Measurements from ENCODE around the gene TREX2. TPM values are rescaled to one million over a fixed set of nuclear protein-coding genes. Genes with fewer than 3 reads are reported as not detected.

Gene TREX2, protein sequence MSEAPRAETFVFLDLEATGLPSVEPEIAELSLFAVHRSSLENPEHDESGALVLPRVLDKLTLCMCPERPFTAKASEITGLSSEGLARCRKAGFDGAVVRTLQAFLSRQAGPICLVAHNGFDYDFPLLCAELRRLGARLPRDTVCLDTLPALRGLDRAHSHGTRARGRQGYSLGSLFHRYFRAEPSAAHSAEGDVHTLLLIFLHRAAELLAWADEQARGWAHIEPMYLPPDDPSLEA
- total RNA-seq = 1.1 and 1.9 TPM in 2 replicates

DNA sequence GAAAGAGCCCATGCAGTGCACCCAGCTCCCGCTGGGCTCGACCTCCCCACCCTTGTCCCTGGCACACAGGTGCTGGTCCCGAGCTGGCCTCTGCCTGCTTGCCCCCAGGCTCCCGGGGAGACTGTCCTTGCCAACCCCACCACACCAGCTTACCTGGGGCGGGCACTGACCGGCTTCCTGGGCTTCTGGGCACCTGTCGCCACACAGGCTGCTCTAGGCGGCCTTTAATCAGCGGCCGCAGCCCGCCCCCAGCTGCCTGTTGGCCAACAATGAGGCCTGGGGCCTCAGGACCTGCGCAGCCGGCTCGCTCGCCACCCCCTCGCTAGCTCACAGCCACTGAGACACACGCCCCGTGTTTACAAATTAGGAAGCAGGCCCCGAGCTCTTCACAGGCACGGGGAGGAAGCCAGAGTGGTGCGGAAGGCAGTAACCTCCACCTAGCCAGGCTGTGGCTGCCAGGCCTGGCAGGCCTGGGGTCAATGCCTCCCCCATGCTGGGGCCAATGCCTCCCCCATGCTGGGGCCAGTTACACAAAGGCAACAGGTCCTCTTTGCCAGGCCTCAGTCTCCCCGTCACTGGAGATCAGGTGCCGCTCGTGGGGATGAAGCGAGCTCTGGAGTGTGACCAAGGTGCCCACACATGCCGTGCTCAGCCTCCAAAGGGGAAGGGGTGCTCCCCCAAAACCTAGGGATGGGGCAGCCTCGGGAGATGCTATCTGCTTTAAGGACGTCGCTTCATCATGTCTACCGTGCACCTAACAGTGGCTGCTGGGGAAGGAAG lies at the start of gene TREX2:
TREX2 (minus strand) TSS at position 201 of the 780 bp plus-strand sequence. CDS start 626 bp downstream, outside the sequence.
- H3K36me3 Mint-ChIP-seq (ENCODE audit: low read depth) = peaks cover 2% of the 10 kb centered on the region
- no peaks in the 10 kb centered on the region for H3K9me3 Mint-ChIP-seq
- H3K27ac Mint-ChIP-seq = no peak within 1 kb of the TSS
- intact Hi-C loops (cut with micrococcal nuclease) = no loop called here
- DNase-seq = no peak
- H3K4me1 Mint-ChIP-seq = no peaks in the 10 kb centered on the region
- no peaks in the 10 kb centered on the region for H3K27me3 Mint-ChIP-seq
- no peak within 1 kb of the TSS for H3K4me3 Mint-ChIP-seq

DNA sequence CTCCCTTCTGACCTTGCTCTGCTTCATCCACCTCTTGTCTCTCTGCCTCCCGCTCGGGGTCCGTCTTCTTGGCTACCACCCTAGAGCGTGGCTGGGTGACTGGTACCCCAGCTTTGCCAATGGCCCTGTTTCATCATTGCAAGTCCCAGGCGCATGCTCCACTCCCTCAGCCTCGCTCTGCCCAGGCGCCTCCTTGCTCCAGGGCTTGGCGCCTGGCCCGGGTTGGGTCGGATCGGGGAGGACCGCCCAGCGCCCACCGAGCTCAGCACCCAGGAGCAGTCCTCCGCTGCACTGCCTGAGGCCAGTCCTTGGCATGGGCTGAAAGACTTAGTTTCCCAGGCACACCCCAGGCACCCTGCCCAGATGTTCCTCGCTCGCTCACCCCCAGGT lies 49.5 kb upstream of the TREX2 start:
- no peaks in the 10 kb centered on the region for H3K4me1 Mint-ChIP-seq
- peaks cover 3% of the 10 kb centered on the region for H3K27me3 Mint-ChIP-seq
- intact Hi-C loops (cut with micrococcal nuclease) = no loop called here
- no peak overlapping the region for H3K4me3 Mint-ChIP-seq
- no peak overlapping the region for H3K27ac Mint-ChIP-seq
- H3K9me3 Mint-ChIP-seq = no peaks in the 10 kb centered on the region
- DNase-seq = no peak
- no peaks in the 10 kb centered on the region for H3K36me3 Mint-ChIP-seq (ENCODE audit: low read depth)

DNA sequence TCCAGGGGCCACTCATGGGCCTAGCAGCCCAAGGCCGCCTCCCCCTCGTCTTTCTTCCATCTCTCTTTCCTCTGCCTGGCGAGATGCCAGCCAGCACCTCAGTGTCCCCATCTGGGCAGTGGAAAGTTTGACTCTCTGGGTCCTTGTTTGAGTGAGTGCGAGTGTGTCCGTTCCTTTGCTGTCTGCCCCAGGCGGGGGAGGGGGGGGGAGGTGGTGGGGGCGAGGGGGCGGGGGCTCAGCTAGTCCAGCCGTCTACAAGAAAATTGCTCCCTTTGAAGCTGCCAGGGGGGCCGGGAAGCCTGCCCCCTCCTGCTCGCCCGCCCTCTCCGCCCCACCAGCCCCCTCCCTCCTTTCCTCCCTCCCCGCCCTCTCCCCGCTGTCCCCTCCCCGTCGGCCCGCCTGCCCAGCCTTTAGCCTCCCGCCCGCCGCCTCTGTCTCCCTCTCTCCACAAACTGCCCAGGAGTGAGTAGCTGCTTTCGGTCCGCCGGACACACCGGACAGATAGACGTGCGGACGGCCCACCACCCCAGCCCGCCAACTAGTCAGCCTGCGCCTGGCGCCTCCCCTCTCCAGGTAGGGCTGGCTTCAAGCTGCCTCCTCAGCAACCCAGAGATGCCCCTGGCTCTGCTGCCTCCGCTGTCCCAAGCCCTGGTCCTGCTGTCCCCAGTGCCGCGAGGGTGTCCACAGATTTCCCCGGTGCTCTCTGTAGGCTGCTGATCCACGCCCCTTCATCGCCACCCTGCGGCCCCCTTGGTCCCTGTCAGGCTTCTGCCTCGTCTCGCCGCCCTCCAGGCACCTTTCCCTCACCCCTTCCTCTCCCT lies 48.9 kb upstream of the TREX2 start, which contains the start of gene BGN:
BGN (plus strand) TSS at position 440 of the 821 bp plus-strand sequence. CDS start 9,652 bp downstream, outside the sequence.
- intact Hi-C loops (cut with micrococcal nuclease) = no loop called here
- no peak for DNase-seq
- H3K27me3 Mint-ChIP-seq = peaks cover 3% of the 10 kb centered on the region
- H3K4me1 Mint-ChIP-seq = no peaks in the 10 kb centered on the region
- H3K9me3 Mint-ChIP-seq = no peaks in the 10 kb centered on the region
- no peaks in the 10 kb centered on the region for H3K36me3 Mint-ChIP-seq (ENCODE audit: low read depth)
- H3K4me3 Mint-ChIP-seq = no peak within 1 kb of the TSS
- H3K27ac Mint-ChIP-seq = no peak within 1 kb of the TSS

DNA sequence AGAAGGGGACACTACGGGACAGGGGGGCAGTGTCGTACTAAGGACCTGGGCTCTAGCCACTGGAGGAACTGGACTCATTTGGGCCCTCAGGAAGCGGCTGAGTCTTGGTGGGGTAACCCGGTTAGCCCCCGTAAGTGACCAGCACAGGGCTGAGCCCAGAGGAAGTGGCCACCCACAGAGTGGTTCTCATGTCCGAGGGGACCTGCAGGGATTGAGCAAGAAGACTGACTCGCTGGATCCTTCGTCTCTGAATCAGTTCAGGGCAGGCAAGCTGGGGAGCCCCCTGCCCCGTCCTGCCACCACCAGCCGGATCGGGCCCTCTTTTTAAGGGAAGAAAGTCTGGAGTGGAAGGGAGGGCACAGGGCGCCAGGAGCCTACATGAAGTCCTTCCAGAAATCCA lies 48.2 kb upstream of the TREX2 start:
- Mint-ChIP-seq H3K4me1 (no peaks in the 10 kb centered on the region), H3K27me3 (peaks cover 3% of the 10 kb centered on the region), H3K4me3 (no peak overlapping the region), H3K27ac (no peak overlapping the region), H3K9me3 (no peaks in the 10 kb centered on the region), H3K36me3 (ENCODE audit: low read depth) (no peaks in the 10 kb centered on the region)
- intact Hi-C loops (cut with micrococcal nuclease) = no loop called here
- DNase-seq = no peak

DNA sequence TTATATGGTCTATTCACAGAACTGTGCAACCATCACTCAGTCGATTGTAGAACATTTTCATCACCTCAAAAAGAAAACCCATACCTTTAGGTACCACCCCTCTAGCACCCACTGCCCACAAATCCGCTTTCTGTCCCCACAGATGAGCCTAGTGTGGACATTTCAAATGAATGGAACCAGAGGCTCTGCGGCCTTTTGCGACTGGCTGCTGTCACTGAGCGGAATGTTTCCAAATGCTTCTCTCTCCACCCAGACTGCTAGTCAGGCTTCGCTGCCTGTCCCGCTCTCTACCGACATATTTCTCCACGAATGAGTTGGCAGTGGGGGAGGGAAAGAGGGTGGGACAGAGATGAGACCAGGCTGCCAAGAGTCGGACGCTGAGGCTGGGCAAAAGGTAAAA lies 47.2 kb upstream of the TREX2 start:
- Mint-ChIP-seq H3K27ac (no peak overlapping the region), H3K4me1 (no peaks in the 10 kb centered on the region), H3K4me3 (no peak overlapping the region), H3K27me3 (peaks cover 3% of the 10 kb centered on the region), H3K9me3 (no peaks in the 10 kb centered on the region), H3K36me3 (ENCODE audit: low read depth) (no peaks in the 10 kb centered on the region)
- intact Hi-C loops (cut with micrococcal nuclease) = no loop called here
- DNase-seq = no peak

- Mint-ChIP-seq H3K4me1 (no peaks in the 10 kb centered on the region), H3K9me3 (no peaks in the 10 kb centered on the region), H3K27me3 (peaks cover 3% of the 10 kb centered on the region), H3K27ac (no peak overlapping the region), H3K4me3 (no peak overlapping the region), H3K36me3 (ENCODE audit: low read depth) (no peaks in the 10 kb centered on the region)
- DNase-seq = no peak
- intact Hi-C loops (cut with micrococcal nuclease) = no loop called here
Observed at GRCh38 chrX:153492543-153492942, 46.7 kb upstream of the TREX2 start.

GRCh38 chrX:153491918-153492317 lies 46.1 kb upstream of the TREX2 start:
- H3K27ac Mint-ChIP-seq = no peak overlapping the region
- H3K36me3 Mint-ChIP-seq (ENCODE audit: low read depth) = no peaks in the 10 kb centered on the region
- H3K4me3 Mint-ChIP-seq = no peak overlapping the region
- DNase-seq = no peak
- H3K27me3 Mint-ChIP-seq = peaks cover 3% of the 10 kb centered on the region
- intact Hi-C loops (cut with micrococcal nuclease) = no loop called here
- H3K4me1 Mint-ChIP-seq = no peaks in the 10 kb centered on the region
- no peaks in the 10 kb centered on the region for H3K9me3 Mint-ChIP-seq

- Mint-ChIP-seq H3K4me3 (no peak overlapping the region), H3K27me3 (peaks cover 3% of the 10 kb centered on the region), H3K9me3 (no peaks in the 10 kb centered on the region), H3K4me1 (no peaks in the 10 kb centered on the region), H3K36me3 (ENCODE audit: low read depth) (no peaks in the 10 kb centered on the region), H3K27ac (no peak overlapping the region)
- no peak for DNase-seq
- intact Hi-C loops (cut with micrococcal nuclease) = no loop called here
Observed at GRCh38 chrX:153491351-153491914, 45.6 kb upstream of the TREX2 start.

- H3K4me3 Mint-ChIP-seq = no peak overlapping the region
- no peak overlapping the region for H3K27ac Mint-ChIP-seq
- DNase-seq = no peak
- intact Hi-C loops (cut with micrococcal nuclease) = no loop called here
- no peaks in the 10 kb centered on the region for H3K9me3 Mint-ChIP-seq
- H3K27me3 Mint-ChIP-seq = peaks cover 3% of the 10 kb centered on the region
- no peaks in the 10 kb centered on the region for H3K4me1 Mint-ChIP-seq
- H3K36me3 Mint-ChIP-seq (ENCODE audit: low read depth) = no peaks in the 10 kb centered on the region
Observed at GRCh38 chrX:153490217-153490930, 44.5 kb upstream of the TREX2 start.

DNA sequence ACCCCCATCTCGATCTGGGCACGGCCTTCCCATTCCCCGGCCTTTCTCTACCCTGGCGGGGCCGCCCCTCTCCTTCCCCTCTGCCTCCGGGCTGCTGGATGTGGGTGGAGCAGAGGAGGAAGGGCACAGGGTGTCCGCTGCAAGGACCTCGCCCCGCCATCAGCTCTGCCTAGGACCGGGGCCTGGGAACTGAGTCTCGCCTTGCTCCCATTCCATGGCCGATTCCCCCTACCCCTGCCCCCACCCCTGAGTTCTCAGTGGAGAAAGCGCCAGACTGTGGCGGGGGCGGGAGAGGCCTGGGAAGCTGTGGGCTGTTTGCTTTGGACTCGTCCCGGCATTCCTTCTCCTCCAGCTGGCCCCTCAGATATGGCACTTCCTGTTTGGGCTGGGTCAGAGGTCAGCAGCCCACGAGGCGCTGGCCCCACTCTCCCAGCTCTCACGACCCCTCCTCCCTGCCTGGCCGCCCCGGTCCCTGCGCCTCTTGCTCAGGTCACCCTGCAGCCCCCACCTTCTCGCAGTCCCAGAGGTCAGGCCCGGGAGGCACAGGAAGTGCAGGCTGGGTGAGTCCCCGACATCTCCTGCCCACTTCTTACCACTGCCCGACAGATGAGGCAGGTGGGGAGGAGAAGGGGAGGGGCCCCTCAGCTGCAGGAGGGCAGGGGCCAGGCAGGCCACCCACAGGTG lies 42.5 kb upstream of the TREX2 start:
- Mint-ChIP-seq H3K27ac (no peak overlapping the region), H3K4me3 (no peak overlapping the region)
- intact Hi-C loops (cut with micrococcal nuclease) = no loop called here

DNA sequence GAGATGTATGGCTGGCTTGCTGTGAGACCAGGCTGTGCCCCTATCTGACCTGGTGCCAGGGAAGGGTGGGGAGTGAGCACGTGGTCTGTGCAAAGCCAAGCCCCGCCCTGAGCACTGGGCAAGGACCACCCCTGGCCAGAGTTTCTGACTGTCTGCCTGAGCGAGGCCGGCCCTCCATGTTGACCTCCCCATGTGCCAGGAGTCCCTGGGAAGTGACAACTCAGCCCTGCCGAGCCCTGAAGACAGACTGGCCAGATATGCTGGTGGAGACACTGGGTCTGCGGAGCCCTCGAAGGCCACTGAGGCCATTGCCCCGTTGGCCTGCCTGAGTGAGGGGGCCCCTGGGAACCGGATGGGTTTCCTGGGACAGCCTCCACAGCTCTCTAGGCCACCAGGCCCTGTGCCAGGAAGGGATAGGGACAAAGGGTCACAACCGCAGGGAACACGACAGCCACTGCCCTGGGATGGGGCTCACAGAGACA lies 41.8 kb upstream of the TREX2 start:
- intact Hi-C loops (cut with micrococcal nuclease) = no loop called here
- Mint-ChIP-seq H3K36me3 (ENCODE audit: low read depth) (no peaks in the 10 kb centered on the region), H3K9me3 (no peaks in the 10 kb centered on the region), H3K27ac (no peak overlapping the region), H3K4me1 (no peaks in the 10 kb centered on the region), H3K4me3 (no peak overlapping the region), H3K27me3 (no peaks in the 10 kb centered on the region)
- no peak for DNase-seq

More for the DNA sequence above, 42.5 kb upstream of the TREX2 start:
- no peaks in the 10 kb centered on the region for H3K9me3 Mint-ChIP-seq
- no peak for DNase-seq
- H3K36me3 Mint-ChIP-seq (ENCODE audit: low read depth) = no peaks in the 10 kb centered on the region
- no peaks in the 10 kb centered on the region for H3K4me1 Mint-ChIP-seq
- H3K27me3 Mint-ChIP-seq = no peaks in the 10 kb centered on the region

GRCh38 chrX:153486171-153486570 lies 40.3 kb upstream of the TREX2 start:
- no peak overlapping the region for H3K27ac Mint-ChIP-seq
- H3K4me1 Mint-ChIP-seq = no peaks in the 10 kb centered on the region
- intact Hi-C loops (cut with micrococcal nuclease) = no loop called here
- no peak for DNase-seq
- H3K36me3 Mint-ChIP-seq (ENCODE audit: low read depth) = no peaks in the 10 kb centered on the region
- no peaks in the 10 kb centered on the region for H3K27me3 Mint-ChIP-seq
- H3K4me3 Mint-ChIP-seq = no peak overlapping the region
- no peaks in the 10 kb centered on the region for H3K9me3 Mint-ChIP-seq

Measured in activated CD4-positive, alpha-beta T cell treated with anti-CD3 and anti-CD28 coated beads, Interleukin-2, amount 10 ng/mL, durations not matched to agents 24 days and 14 days (primary cell).